Naive B cell (primary cell): ENCODE results near the gene PTPRO. TPM values are rescaled to one million over a fixed set of nuclear protein-coding genes. Genes with fewer than 3 reads are reported as not detected.

Experiments
- ATAC-seq, 2 donors: fragments of 150-1000 bp; cut with Tn5 transposase; 2 replicates each; pipeline ENCODE4 v1.10.0; 2021; ENCODE audit warnings: low read depth in 2 of 2, mild to moderate bottlenecking in 2 of 2, moderate library complexity in 2 of 2
- DNase-seq: peaks from one replicate; pipeline ENCODE4 v3.0.0; 2022
- H3K27ac Mint-ChIP-seq, 6 donors: one replicate each; pipeline ENCODE4 v1.8.0; 2020 to 2022; ENCODE audit warnings: mild to moderate bottlenecking in 6 of 6, mixed read lengths in 6 of 6, moderate library complexity in 5 of 6, inconsistent platforms in 2 of 6
- H3K27me3 Mint-ChIP-seq, 3 donors: one replicate each; pipeline ENCODE4 v1.8.0; 2021 to 2022; ENCODE audit warnings: mixed read lengths in 3 of 3, mild to moderate bottlenecking in 1 of 3
- H3K36me3 Mint-ChIP-seq, 2 donors: one replicate each; pipeline ENCODE4 v1.8.0; 2020 to 2022; ENCODE audit warnings: mixed read lengths in 2 of 2, inconsistent platforms in 1 of 2, mild to moderate bottlenecking in 1 of 2
- H3K4me1 Mint-ChIP-seq, 3 donors: one replicate each; pipeline ENCODE4 v1.8.0; 2020 to 2022; ENCODE audit warnings: mixed read lengths in 3 of 3, inconsistent platforms in 1 of 3, mild to moderate bottlenecking in 1 of 3, moderate library complexity in 1 of 3
- H3K4me3 Mint-ChIP-seq, 8 donors: one replicate each; pipeline ENCODE4 v1.8.0; 2020 to 2022; ENCODE audit warnings: mild to moderate bottlenecking in 8 of 8, mixed read lengths in 8 of 8, moderate library complexity in 8 of 8, inconsistent platforms in 2 of 8
- H3K9me3 Mint-ChIP-seq, 7 donors: one replicate each; pipeline ENCODE4 v1.8.0; 2020 to 2022; ENCODE audit warnings: mixed read lengths in 7 of 7, mild to moderate bottlenecking in 5 of 7, inconsistent platforms in 2 of 7, moderate library complexity in 1 of 7
- polyA plus RNA-seq, 6 donors: library from polyadenylated mRNA; unstranded; fragments of 300-500 nt; fragmentation: Illumina TruSeq; gene quantifications; one replicate each; pipeline ENCODE4 v1.2.3, GENCODE V29; 2021; ENCODE audit warnings: low read depth in 6 of 6

The PTPRO gene
- polyA plus RNA-seq, 6 donors from 2014 or later, result 9.6 to 21.8 (median 13.8) TPM

DNA sequence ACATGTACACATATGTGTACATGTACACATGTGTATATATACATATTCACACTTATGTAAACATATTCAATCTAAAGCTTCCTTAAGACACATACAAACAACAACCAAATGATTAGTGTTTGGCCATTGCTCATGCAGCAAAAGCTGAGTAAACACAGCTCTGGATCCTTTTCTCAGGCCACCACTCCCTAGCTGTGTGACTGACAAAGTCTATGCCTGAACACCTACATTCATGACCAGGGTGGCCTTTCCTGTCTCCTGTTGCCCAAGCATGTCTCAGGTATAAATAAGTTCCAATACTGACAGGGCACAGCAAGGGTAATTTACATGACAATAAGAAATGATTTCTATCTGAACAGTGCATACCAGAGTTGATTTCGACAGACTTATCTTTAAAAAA is 1.4 kb upstream of the PTPRO start:
- Mint-ChIP-seq H3K9me3 (no peaks in the 10 kb centered on the region), H3K27ac (no peak overlapping the region), H3K4me3 (no peak overlapping the region), H3K36me3 (no peaks in the 10 kb centered on the region), H3K27me3 (peaks cover 23 to 40% (median 39%) of the 10 kb centered on the region in 3 donors), H3K4me1 (peaks cover 0 to 7% (median 6%) of the 10 kb centered on the region in 3 donors)
- no peak for ATAC-seq
- no peak for DNase-seq

DNA sequence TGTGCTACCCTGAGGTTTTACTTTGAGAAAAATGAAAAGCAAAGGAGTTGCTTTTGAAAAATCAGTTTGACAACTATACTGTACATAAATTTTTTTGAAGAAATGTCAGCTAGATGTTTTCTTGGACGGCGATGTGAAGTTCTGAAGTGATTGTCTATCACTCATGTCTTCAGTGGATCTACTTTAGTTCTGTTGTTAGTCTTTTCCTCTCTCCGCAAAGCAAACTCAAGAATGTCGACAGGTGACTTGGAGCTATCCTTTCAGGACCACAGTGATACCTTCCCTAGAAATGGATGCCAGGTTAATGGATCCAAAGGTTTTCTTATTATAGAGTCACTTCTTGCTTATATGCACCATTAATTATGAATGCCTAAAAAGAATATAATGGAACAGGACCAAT is 1.2 kb downstream of the PTPRO start:
- Mint-ChIP-seq H3K4me3 (no peak overlapping the region), H3K36me3 (no peaks in the 10 kb centered on the region), H3K27me3 (peaks cover 33 to 58% (median 57%) of the 10 kb centered on the region in 3 donors), H3K9me3 (no peaks in the 10 kb centered on the region), H3K27ac (no peak overlapping the region), H3K4me1 (peaks cover 0 to 7% (median 6%) of the 10 kb centered on the region in 3 donors)
- ATAC-seq (no peak), DNase-seq (no peak)

DNA sequence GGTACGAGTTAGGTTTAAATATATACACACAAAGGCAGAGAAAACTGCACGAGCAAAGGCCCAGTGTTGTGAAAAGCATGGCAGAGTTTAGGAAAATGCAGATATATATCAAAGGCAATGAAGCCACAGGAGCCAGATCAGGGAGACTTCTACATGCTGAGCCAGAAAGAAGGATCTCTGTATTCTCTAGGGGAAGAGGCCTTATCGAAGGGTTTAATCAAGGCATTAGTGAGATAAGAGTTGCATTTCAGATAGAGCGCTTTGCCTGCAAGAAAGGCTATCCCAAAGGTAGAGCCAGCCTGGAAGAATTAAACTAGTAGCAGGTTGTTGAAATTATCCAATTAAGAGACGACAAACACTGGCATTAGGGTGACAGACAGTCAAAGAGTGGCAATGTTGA is 7.6 kb downstream of the PTPRO start:
- no peaks in the 10 kb centered on the region for H3K9me3 Mint-ChIP-seq
- H3K27me3 Mint-ChIP-seq, result peaks cover 36 to 47% (median 43%) of the 10 kb centered on the region in 3 donors
- H3K27ac Mint-ChIP-seq, result no peak overlapping the region
- no peak for ATAC-seq
- H3K36me3 Mint-ChIP-seq, result no peaks in the 10 kb centered on the region
- no peak overlapping the region for H3K4me3 Mint-ChIP-seq
- DNase-seq, result no peak
- no peaks in the 10 kb centered on the region for H3K4me1 Mint-ChIP-seq

DNA sequence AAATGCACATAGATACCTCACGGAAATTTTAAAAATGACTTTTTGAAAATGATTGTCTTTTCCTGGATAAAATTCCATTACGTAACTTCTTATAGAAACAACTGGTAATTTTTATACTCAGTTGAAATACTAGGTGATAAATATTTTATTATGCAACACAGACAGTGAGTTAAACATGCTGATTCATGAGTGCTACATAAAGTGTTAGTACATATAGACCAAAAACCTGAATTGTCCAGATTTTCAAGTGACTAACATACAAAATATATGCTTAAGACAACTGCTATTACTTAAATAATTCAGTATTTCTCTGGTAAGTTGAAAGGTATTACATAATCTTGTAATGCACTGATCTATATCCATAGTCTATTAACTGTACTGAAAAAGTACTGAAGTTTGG is 11.9 kb downstream of the PTPRO start:
- DNase-seq (no peak), ATAC-seq (no peak)
- Mint-ChIP-seq H3K36me3 (no peaks in the 10 kb centered on the region), H3K4me1 (no peaks in the 10 kb centered on the region), H3K4me3 (no peak overlapping the region), H3K27me3 (peaks cover 8 to 20% (median 15%) of the 10 kb centered on the region in 3 donors), H3K27ac (no peak overlapping the region), H3K9me3 (no peaks in the 10 kb centered on the region)

DNA sequence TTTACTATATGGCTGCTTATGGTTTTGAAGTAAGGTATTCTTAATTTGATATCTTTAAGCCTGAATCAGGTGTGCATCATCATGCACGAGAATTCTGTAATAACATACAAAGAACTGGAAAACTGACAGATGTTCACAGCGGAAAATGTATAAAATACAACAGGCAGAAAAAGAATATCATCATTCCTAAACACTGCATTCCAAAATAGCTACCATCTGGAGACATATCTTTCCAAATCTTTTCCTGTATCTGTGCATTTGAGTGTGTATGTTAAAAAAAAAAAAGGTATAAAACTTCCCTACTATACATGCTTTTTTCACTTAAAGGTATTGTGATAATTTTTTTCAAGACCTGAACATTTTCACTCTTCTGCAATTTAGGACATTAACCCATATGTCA is 13.7 kb downstream of the PTPRO start:
- no peak overlapping the region for H3K4me3 Mint-ChIP-seq
- ATAC-seq, result no peak
- H3K36me3 Mint-ChIP-seq, result no peaks in the 10 kb centered on the region
- H3K27me3 Mint-ChIP-seq, result peaks cover 6 to 14% (median 8%) of the 10 kb centered on the region in 3 donors
- H3K9me3 Mint-ChIP-seq, result peaks cover 0 to 5% (median 0%) of the 10 kb centered on the region in 7 donors
- no peak overlapping the region for H3K27ac Mint-ChIP-seq
- no peaks in the 10 kb centered on the region for H3K4me1 Mint-ChIP-seq
- no peak for DNase-seq

DNA sequence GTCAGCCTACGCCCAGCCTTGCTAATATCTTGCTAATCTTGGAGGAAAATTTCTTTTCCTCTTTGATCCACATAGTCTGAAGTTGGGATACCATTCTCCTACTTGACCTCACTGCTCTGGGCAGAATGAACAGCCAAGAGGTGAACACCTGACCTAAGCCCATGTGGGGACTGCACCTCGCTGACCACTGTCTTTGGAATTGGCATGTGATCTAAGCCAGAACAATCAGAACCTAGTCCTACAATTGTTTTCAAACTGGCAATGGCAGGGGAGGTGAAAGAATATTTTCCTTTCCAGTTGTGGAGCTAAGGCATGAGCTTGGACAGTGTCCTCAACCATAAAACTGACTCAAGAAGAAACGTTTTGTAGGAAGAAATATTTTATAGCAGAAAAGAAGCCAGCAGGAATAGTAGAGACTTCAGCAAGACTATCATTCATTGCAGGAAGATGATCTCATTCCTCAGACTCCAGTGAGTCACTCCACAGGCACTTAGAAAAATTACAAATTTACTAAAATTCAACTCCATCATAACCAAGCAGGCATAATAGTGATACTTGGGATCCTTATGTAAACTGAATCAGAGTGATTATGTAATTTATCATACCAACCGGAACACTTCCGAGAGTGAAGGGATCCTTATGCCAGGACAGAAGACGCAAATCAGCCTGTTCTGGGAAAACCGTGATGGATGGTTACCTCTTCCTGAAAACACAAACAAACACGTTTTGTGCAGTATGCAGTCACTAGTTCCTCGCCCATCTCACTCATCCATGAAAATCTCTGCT is 14.7 kb downstream of the PTPRO start:
- Mint-ChIP-seq H3K4me3 (no peak overlapping the region), H3K36me3 (no peaks in the 10 kb centered on the region), H3K4me1 (no peaks in the 10 kb centered on the region), H3K27ac (no peak overlapping the region), H3K9me3 (peaks cover 0 to 5% (median 0%) of the 10 kb centered on the region in 7 donors), H3K27me3 (peaks cover 6 to 14% (median 8%) of the 10 kb centered on the region in 3 donors)
- ATAC-seq, result no peak
- DNase-seq, result no peak

DNA sequence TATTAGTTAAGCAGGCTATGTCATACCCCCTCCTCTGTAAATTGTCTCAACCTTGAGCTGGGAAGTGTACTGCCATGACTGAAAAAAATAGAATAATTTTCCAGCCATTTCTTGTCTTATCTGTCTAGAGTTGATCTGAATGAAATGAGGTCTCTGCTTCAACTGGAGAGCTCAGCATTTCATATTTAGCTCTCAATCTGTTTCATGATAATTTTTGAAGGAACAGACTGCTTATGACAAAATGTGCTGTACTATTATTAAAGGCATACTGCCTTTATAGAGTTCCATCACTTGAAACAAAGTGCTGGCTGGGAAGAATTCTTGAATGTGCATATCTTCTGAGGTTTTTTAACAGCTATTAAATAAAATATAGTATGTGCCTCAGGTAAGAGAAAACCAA is 19.1 kb downstream of the PTPRO start:
- no peaks in the 10 kb centered on the region for H3K36me3 Mint-ChIP-seq
- peaks cover 0 to 12% (median 0%) of the 10 kb centered on the region in 7 donors for H3K9me3 Mint-ChIP-seq
- ATAC-seq (no peak), DNase-seq (no peak)
- H3K4me3 Mint-ChIP-seq, result no peak overlapping the region
- H3K27me3 Mint-ChIP-seq, result peaks cover 5 to 17% (median 9%) of the 10 kb centered on the region in 3 donors
- no peak overlapping the region for H3K27ac Mint-ChIP-seq
- H3K4me1 Mint-ChIP-seq, result no peaks in the 10 kb centered on the region

DNA sequence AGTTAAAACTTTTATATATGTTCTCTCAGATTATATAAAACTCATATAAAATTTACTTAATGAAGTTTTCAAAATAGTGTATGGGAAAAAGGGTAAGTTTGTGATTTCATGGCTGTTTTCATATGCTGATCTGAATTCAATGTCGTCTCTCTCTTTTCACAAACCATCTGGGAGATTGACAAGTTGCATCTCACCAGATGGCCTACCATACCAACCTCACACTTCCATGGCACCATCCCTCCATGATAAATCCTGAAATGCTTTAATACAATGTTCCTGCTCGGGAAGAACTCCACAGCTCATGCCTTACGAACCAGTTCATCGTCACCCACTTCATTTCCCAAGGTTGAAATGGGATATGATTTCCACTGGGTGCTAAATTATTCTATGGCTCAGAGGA is 22.3 kb downstream of the PTPRO start:
- DNase-seq, result no peak
- ATAC-seq, result no peak
- Mint-ChIP-seq H3K4me1 (no peaks in the 10 kb centered on the region), H3K4me3 (no peak overlapping the region), H3K27ac (no peak overlapping the region), H3K36me3 (no peaks in the 10 kb centered on the region), H3K9me3 (peaks cover 0 to 12% (median 0%) of the 10 kb centered on the region in 7 donors), H3K27me3 (peaks cover 9 to 20% (median 14%) of the 10 kb centered on the region in 3 donors)

DNA sequence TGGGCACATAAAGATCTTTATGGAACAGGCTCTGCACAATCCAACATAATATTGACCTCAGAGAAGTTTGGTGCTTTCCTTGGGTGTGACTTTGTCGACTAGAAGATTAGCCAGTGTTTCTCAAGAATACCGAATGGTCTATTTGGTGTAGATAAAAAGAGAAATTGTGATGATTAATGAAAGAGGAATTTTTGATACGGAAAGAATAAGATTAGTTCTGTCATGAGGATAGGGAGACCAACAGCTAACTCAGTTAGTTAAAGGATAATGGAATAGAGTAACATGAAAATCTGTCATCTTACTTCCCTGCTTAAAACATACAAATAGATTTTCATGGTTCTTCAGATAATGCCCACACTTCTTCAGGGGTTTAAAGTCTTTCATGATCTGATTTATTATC is 24.2 kb downstream of the PTPRO start:
- no peak overlapping the region for H3K27ac Mint-ChIP-seq
- peaks cover 0 to 7% (median 0%) of the 10 kb centered on the region in 7 donors for H3K9me3 Mint-ChIP-seq
- no peak overlapping the region for H3K4me3 Mint-ChIP-seq

DNA sequence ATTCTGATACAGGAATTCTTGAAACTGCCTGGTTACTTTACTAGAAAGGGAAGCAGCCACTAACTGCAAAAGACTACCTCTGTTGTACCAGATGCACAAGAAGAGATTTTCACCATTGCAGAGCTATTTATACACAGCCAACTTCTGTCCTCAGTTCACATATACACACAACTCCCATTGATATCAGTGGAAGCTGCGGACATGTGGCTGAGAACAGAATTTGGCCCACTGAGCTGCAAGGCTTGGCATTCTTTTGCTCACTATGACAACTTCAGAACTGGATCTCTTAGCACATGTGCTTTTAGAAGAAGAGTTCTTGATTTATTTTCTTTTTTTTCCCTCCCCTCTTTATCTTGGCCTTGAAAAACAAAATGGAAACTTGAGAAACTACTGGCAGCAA is 28.3 kb downstream of the PTPRO start:
- H3K4me3 Mint-ChIP-seq, result no peak overlapping the region
- H3K27ac Mint-ChIP-seq, result no peak overlapping the region
- no peak for ATAC-seq
- H3K4me1 Mint-ChIP-seq, result no peaks in the 10 kb centered on the region
- peaks cover 0 to 14% (median 12%) of the 10 kb centered on the region in 3 donors for H3K27me3 Mint-ChIP-seq
- no peaks in the 10 kb centered on the region for H3K36me3 Mint-ChIP-seq
- peaks cover 0 to 2% (median 0%) of the 10 kb centered on the region in 7 donors for H3K9me3 Mint-ChIP-seq
- no peak for DNase-seq

More for the DNA sequence above, 24.2 kb downstream of the PTPRO start:
- Mint-ChIP-seq H3K27me3 (peaks cover 9 to 25% (median 14%) of the 10 kb centered on the region in 3 donors), H3K36me3 (no peaks in the 10 kb centered on the region), H3K4me1 (no peaks in the 10 kb centered on the region)
- DNase-seq (no peak), ATAC-seq (no peak)

DNA sequence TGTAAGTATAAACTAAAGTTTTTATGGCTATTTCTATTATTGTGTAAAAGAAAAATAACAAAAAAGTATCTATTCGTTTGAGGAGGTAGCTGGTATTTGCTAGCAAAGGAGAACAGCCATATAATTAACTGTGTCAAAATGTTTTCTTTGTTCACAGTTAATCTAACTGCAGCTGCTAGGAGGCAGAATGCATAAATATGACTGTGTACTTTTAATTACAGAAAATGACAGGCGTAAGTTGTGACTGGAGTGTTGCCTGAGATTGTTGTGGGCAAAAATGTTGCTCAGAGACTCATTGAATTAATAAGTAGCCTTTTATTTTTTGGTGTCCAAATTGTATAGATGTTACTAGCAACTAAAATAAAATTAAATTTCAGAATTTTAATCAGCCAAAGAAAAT is 33.5 kb downstream of the PTPRO start:
- H3K9me3 Mint-ChIP-seq, result peaks cover 0 to 4% (median 0%) of the 10 kb centered on the region in 7 donors
- no peaks in the 10 kb centered on the region for H3K36me3 Mint-ChIP-seq
- no peak for DNase-seq
- no peaks in the 10 kb centered on the region for H3K4me1 Mint-ChIP-seq
- H3K27ac Mint-ChIP-seq, result no peak overlapping the region
- ATAC-seq, result no peak
- H3K27me3 Mint-ChIP-seq, result peaks cover 0 to 5% (median 0%) of the 10 kb centered on the region in 3 donors
- no peak overlapping the region for H3K4me3 Mint-ChIP-seq

DNA sequence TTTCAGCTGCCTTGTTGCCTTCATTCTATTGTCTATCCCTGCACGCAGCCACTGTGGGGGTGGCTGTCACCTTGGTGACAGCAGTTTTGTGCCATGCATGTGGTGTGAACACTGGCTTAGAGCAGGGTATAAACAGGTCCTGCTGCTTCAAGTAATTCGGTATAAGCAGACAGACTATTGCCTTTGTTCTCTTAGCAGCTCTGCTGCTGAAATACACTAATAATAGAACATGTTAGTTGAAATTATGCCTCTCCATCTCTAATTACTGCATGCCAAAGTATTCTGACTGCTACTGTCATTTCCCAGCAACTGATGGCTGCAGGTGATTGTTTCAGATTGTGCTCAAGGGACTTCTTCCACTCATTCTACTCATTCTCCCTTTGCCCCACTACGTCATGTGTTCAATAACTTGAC is 34.6 kb downstream of the PTPRO start:
- Mint-ChIP-seq H3K36me3 (no peaks in the 10 kb centered on the region), H3K27ac (no peak overlapping the region), H3K4me3 (no peak overlapping the region), H3K9me3 (peaks cover 0 to 4% (median 0%) of the 10 kb centered on the region in 7 donors), H3K27me3 (peaks cover 0 to 5% (median 0%) of the 10 kb centered on the region in 3 donors), H3K4me1 (no peaks in the 10 kb centered on the region)
- ATAC-seq (no peak), DNase-seq (no peak)

DNA sequence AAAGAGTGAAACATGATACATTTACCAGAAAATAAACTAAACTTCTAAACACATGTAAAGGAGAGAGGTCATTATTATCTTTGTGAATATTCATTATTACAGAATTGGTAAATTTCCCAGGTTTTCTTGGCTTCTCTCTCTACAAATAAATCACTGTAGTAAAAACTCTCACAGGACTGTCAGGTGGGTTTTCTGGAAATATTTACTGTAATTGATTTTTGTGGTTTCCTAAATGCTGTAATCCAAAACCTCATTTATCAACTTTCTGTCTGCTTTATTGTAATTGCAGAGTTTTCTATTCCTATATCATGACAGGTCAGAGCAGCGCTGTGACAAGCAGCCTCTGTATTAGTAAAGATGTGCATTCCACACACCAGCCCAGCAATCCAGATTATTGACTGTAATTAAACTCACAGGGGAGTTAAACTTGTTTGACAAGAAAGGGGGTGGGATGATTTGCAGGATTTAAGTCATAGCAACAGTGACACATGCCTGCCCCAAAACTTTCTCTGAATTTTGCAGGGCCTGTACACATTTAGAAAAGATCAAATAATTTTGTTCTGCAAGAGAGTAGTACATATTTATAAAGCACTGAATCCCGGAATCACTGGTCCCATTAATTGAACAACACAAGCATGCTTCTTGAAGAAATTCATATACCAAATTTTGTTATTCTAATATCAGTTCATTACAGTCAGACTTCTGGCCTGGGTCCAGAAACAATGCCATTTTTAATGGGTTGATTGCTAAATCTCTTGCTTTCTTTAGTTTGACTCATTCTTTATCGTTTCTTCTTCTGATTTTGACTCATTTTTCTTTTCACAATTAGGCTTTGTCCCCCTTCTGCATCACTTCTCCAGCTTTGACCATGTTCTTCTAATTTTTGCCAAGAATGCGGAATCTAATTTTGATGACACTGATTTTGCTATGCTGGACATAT is 42.2 kb downstream of the PTPRO start:
- Mint-ChIP-seq H3K4me3 (no peak overlapping the region), H3K27me3 (peaks cover 5 to 11% (median 5%) of the 10 kb centered on the region in 3 donors), H3K27ac (no peak overlapping the region), H3K4me1 (no peaks in the 10 kb centered on the region), H3K9me3 (peaks cover 0 to 3% (median 0%) of the 10 kb centered on the region in 7 donors), H3K36me3 (no peaks in the 10 kb centered on the region)
- DNase-seq, result no peak
- no peak for ATAC-seq
